GM12878 (cell line): Measurements from ENCODE around the gene TXNRD3. TPM values are rescaled to one million over a fixed set of nuclear protein-coding genes. Genes with fewer than 3 reads are reported as not detected.

Experiments
- ATAC-seq: fragments of 200-7000 bp; cut with Tn5 transposase; 3 replicates; pipeline ENCODE4 v1.9.1; 2020; ENCODE audit warnings: mild to moderate bottlenecking, moderate library complexity
- BruUV-seq: library from RNA; stranded (reverse); fragments of 400-500 nt; replicated peaks from 2 replicates; lab custom pipeline; 2021; lab: Mats Ljungman, UMichigan
- CTCF ChIA-PET: fragments of 300-600 bp; sonication (Branson Sonifier 250); formaldehyde crosslinking; extraction: SDS; loops from one replicate; lab custom pipeline; 2021; ENCODE audit warnings: inconsistent platforms; lab: Yijun Ruan, JAX
- POLR2A ChIA-PET: fragments of 350-600 bp; formaldehyde crosslinking; extraction: SDS; loops from one replicate; lab custom pipeline; 2021; ENCODE audit warnings: inconsistent platforms; lab: Charles Lee
- RAD21 ChIA-PET: fragments of 300-600 bp; sonication (Branson Sonifier 250); formaldehyde crosslinking; loops from one replicate; lab custom pipeline; 2023; ENCODE audit warnings: antibody characterized with exemption; ENCODE audit not compliant: unreplicated experiment; lab: Charles Lee
- SMC1A ChIA-PET: fragments of 300-600 bp; sonication (Branson Sonifier 250); formaldehyde crosslinking; loops from one replicate; lab custom pipeline; 2023; ENCODE audit not compliant: unreplicated experiment, uncharacterized antibody; lab: Charles Lee
- DNase-seq: peaks from one replicate; pipeline ENCODE4 v3.0.0-alpha.2; 2011; ENCODE audit warnings: low read depth, low spot score
- FAIRE-seq: peaks from 3 replicates; lab custom pipeline; 2011; peaks lifted over from hg19 to GRCh38; lab: Jason Lieb, UNC
- H2AFZ ChIP-seq: 2 replicates; pipeline ENCODE4 v1.6.0; 2011; ENCODE audit warnings: low read depth, low read length, control low read depth; ENCODE audit not compliant: control insufficient read depth
- H3K27ac ChIP-seq: 2 replicates; pipeline ENCODE4 v1.5.1; 2011; ENCODE audit warnings: control low read depth; ENCODE audit not compliant: control insufficient read depth, insufficient read depth
- H3K27me3 ChIP-seq, 2 experiments: replicated peaks in 1 of 2; 2 replicates each; pipeline versions ENCODE4 v1.6.0 to v1.6.1; 2011; ENCODE audit warnings: low read length in 1 of 2; ENCODE audit not compliant: control insufficient read depth in 2 of 2, insufficient read depth in 2 of 2
- H3K36me3 ChIP-seq, 2 experiments: 2 replicates each; pipeline ENCODE4 v1.5.1; 2011; ENCODE audit warnings: low read length in 1 of 2; ENCODE audit not compliant: control insufficient read depth in 2 of 2, insufficient read depth in 2 of 2
- H3K4me1 ChIP-seq: 2 replicates; pipeline ENCODE4 v1.6.1; 2011; ENCODE audit warnings: mild to moderate bottlenecking, low read length, moderate library complexity, mixed read lengths; ENCODE audit not compliant: control insufficient read depth, insufficient read depth
- H3K4me2 ChIP-seq: 2 replicates; pipeline ENCODE4 v1.6.0; 2011; ENCODE audit warnings: control low read depth; ENCODE audit not compliant: control insufficient read depth, insufficient read depth
- H3K4me3 ChIP-seq: fragments of 200-600 bp; sonication (generic); 2 replicates; pipeline ENCODE4 v1.5.1; 2016
- H3K79me2 ChIP-seq: 2 replicates; pipeline ENCODE4 v1.6.0; 2011; ENCODE audit warnings: low read length; ENCODE audit not compliant: control insufficient read depth, insufficient read depth
- H3K9ac ChIP-seq: 2 replicates; pipeline ENCODE4 v1.8.0; 2011; ENCODE audit warnings: low read length, control low read depth, mixed read lengths; ENCODE audit not compliant: control insufficient read depth, insufficient read depth
- H3K9me3 ChIP-seq: replicated peaks from 3 replicates; pipeline ENCODE4 v1.5.1; 2011; ENCODE audit warnings: mild to moderate bottlenecking, low read length; ENCODE audit not compliant: control insufficient read depth, insufficient read depth
- H4K20me1 ChIP-seq: 2 replicates; pipeline ENCODE4 v1.6.0; 2011; ENCODE audit not compliant: control insufficient read depth, insufficient read depth
- CHD4 ChIP-seq: fragments of 200-600 bp; sonication (generic); IDR thresholded peaks from 2 replicates; pipeline ENCODE4 v1.6.1; 2016; ENCODE audit warnings: mild to moderate bottlenecking
- ETV6 ChIP-seq, 2 experiments: fragments of 450-650 bp in 1 of 2; IDR thresholded peaks in 1 of 2; conservative IDR thresholded peaks in 1 of 2; 2 replicates each; pipeline ENCODE4 v1.6.1; 2014; ENCODE audit warnings: antibody characterized with exemption in 1 of 2, borderline replicate concordance in 1 of 2, low read depth in 1 of 2, mild to moderate bottlenecking in 1 of 2, moderate library complexity in 1 of 2
- FOXM1 ChIP-seq: IDR thresholded peaks from 2 replicates; pipeline ENCODE4 v1.6.1; 2012; ENCODE audit warnings: low read depth, mild to moderate bottlenecking, inconsistent platforms, low read length, moderate library complexity
- HDAC6 ChIP-seq: fragments of 200-600 bp; sonication (generic); IDR thresholded peaks from one replicate; pipeline ENCODE4 v1.8.0; 2017; ENCODE audit warnings: antibody characterized with exemption; ENCODE audit not compliant: unreplicated experiment
- HSF1 ChIP-seq: fragments of 150-350 bp; IDR thresholded peaks from 2 replicates; pipeline ENCODE4 v1.6.1; 2014; ENCODE audit warnings: mild to moderate bottlenecking, low read depth, low read length
- IRF4 ChIP-seq: IDR thresholded peaks from 2 replicates; pipeline ENCODE4 v1.6.1; 2011; ENCODE audit warnings: low read depth, low read length
- MXI1 ChIP-seq: fragments of 150-350 bp; IDR thresholded peaks from 2 replicates; pipeline ENCODE4 v1.6.1; 2011; ENCODE audit warnings: low read depth, mild to moderate bottlenecking, inconsistent platforms, low read length, improper control_type of control experiment
- PML ChIP-seq: IDR thresholded peaks from 2 replicates; pipeline ENCODE4 v1.6.1; 2012; ENCODE audit warnings: low read length, inconsistent platforms
- REST ChIP-seq: IDR thresholded peaks from 2 replicates; pipeline ENCODE4 v1.6.1; 2012; ENCODE audit warnings: mild to moderate bottlenecking, low read depth, low read length
- SMARCA5 ChIP-seq: fragments of 450-650 bp; IDR thresholded peaks from 2 replicates; pipeline ENCODE4 v1.6.1; 2017; ENCODE audit warnings: mild to moderate bottlenecking
- SMC3 ChIP-seq: IDR thresholded peaks from 2 replicates; pipeline ENCODE4 v1.6.1; 2011; ENCODE audit warnings: low read length, improper control_type of control experiment, borderline replicate concordance
- SREBF1 ChIP-seq: IDR thresholded peaks from 2 replicates; pipeline ENCODE4 v1.6.1; 2012; ENCODE audit warnings: mild to moderate bottlenecking, low read length
- TCF3 ChIP-seq: IDR thresholded peaks from 2 replicates; pipeline ENCODE4 v1.6.1; 2012; ENCODE audit warnings: low read depth, mild to moderate bottlenecking, low read length, borderline replicate concordance; ENCODE audit not compliant: insufficient read depth
- WGBS: methylation state at CpG from one replicate; pipeline ENCODE4 v1.1.6; 2016; ENCODE audit warnings: low lambda C conversion rate; ENCODE audit not compliant: insufficient replicate concordance, insufficient coverage; ENCODE audit errors: missing lambda C conversion rate; 5-methylcytosine and 5-hydroxymethylcytosine counted together
- in situ Hi-C: fragments of 300-500 bp; cut with MboI; formaldehyde crosslinking; loops from 9 replicates; pipeline ENCODE4 v1.14.3; 2018; ENCODE audit warnings: mixed read lengths
- intact Hi-C: fragments of 100-400 bp; cut with micrococcal nuclease; formaldehyde crosslinking; loops from one replicate; pipeline ENCODE4 v1.14.2; 2022; ENCODE audit not compliant: unreplicated experiment
- polyA plus RNA-seq, 11 experiments: library from polyadenylated mRNA; depleted of rRNA in 4 of 11; unstranded in 6 of 11; stranded (reverse) in 5 of 11; fragments of >200 nt; fragmentation: Nextera tagmentation in 4 of 11; fragmentation: Illumina TruSeq in 1 of 11; extraction: Ambion mirVana in 4 of 11; extraction: Trizol in 1 of 11; gene quantifications; 1 replicate in 1 of 11; 2 replicates in 10 of 11; pipeline versions ENCODE4 v1.2.1 to v1.2.3, GENCODE V29; 2011 to 2016; ENCODE audit warnings: inconsistent platforms in 2 of 11, missing spikeins in 2 of 11, low read depth in 1 of 11
- total RNA-seq, 4 experiments: library from RNA; depleted of rRNA in 3 of 4; stranded (reverse); fragments of >200 nt in 3 of 4; fragmentation: Illumina TruSeq in 1 of 4; extraction: Trizol in 1 of 4; gene quantifications; 2 replicates each; pipeline versions ENCODE4 v1.2.1 to v1.2.3, GENCODE V29; 2013 to 2021

TXNRD3 gene
- total and polyA plus RNA-seq, 10 of the 15 experiments (the other 5 are each of a cell fraction or from before 2014, with no cell fraction given) = not detected

DNA sequence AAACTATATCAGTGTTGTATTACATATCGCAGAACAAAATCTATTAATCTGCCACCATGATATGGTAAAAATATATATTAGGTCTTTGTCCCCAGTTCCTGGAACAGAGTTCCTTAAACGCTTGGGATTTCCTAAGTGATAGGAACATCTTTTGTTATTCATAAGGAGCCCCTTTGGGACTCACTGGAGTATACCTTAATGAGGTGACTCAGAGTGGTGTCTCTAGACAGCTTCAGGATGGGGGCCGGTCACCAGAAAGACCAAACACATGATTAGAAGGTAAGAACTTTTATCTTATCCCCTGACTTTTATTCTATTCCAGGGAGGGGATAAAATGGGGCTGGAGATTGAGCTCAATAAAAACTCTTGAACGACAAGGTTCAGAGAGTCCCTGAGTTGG lies 36.8 kb upstream of the TXNRD3 start:
- Histone ChIP-seq H3K4me3 (no peak overlapping the region), H3K4me1 (no peaks in the 10 kb centered on the region), H3K27ac (no peak overlapping the region), H3K4me2 (no peak overlapping the region), H3K27me3 (no peaks in the 10 kb centered on the region; a peak in 2 of 4 replicates), H3K36me3 (no peaks in the 10 kb centered on the region), H3K9me3 (no peaks in the 10 kb centered on the region), H2AFZ (no peak overlapping the region), H3K79me2 (no peaks in the 10 kb centered on the region), H3K9ac (no peak overlapping the region), H4K20me1 (no peaks in the 10 kb centered on the region)
- ChIA-PET CTCF (interaction anchor here (1.2 kb wide), 1 partner anchor 10 kb away, joined by 3 read pairs; no protein-coding TSS in a partner anchor), POLR2A (no interaction called here), SMC1A (no interaction called here), RAD21 (no interaction called here)
- TF ChIP-seq HDAC6 (no peak), FOXM1 (no peak), IRF4 (no peak)
- 39% methylated on average over 4 of the region's 4 CpGs for WGBS
- no peak for FAIRE-seq
- no peak for ATAC-seq
- DNase-seq = no peak
- in situ Hi-C loops (no loop called here), intact Hi-C loops (no loop called here)
- no TSS peak for BruUV-seq

- no peak overlapping the region for H3K4me3 ChIP-seq
- no peak overlapping the region for H3K9ac ChIP-seq
- H3K9me3 ChIP-seq = no peaks in the 10 kb centered on the region
- ChIA-PET POLR2A (no interaction called here), RAD21 (interaction anchor here (0.6 kb wide), 1 partner anchor 540 kb away, joined by 3 read pairs; no protein-coding TSS in a partner anchor), SMC1A (no interaction called here), CTCF (no interaction called here)
- H3K36me3 ChIP-seq = no peaks in the 10 kb centered on the region
- peaks cover 0 to 1% of the 10 kb centered on the region in 2 experiments; a peak in 1 of 4 replicates for H3K27me3 ChIP-seq
- TF ChIP-seq HSF1 = no peak
- TF ChIP-seq MXI1 = no peak
- no peak for TF ChIP-seq SMARCA5
- no peak for TF ChIP-seq ETV6 (conservative IDR thresholded peaks at IDR 0.05 in 1 of 2, IDR thresholded peaks at IDR 0.05 in 1 of 2; ENCODE audit: borderline replicate concordance in 1 of 2, low read depth in 1 of 2)
- no peak for TF ChIP-seq SMC3
- no peak for TF ChIP-seq SREBF1
- TF ChIP-seq TCF3 = no peak
- TF ChIP-seq PML = no peak
- no peak for TF ChIP-seq REST
- no peak for TF ChIP-seq CHD4
- BruUV-seq = no TSS peak
- H3K4me2 ChIP-seq = no peak overlapping the region
- intact Hi-C loops = no loop called here
- no peaks in the 10 kb centered on the region for H3K4me1 ChIP-seq
- H4K20me1 ChIP-seq = no peaks in the 10 kb centered on the region
- in situ Hi-C loops = no loop called here
- ATAC-seq (no peak), FAIRE-seq (no peak), DNase-seq (no peak)
- H2AFZ ChIP-seq = no peak overlapping the region
- H3K79me2 ChIP-seq = no peaks in the 10 kb centered on the region
- 20% methylated on average over 2 of the region's 2 CpGs for WGBS
- H3K27ac ChIP-seq = no peak overlapping the region
These were observed 30.6 kb upstream of the TXNRD3 start for GRCh38 chr3:126685493-126685892.
